ENCODE results near the gene IDS.

Gene IDS

DNA sequence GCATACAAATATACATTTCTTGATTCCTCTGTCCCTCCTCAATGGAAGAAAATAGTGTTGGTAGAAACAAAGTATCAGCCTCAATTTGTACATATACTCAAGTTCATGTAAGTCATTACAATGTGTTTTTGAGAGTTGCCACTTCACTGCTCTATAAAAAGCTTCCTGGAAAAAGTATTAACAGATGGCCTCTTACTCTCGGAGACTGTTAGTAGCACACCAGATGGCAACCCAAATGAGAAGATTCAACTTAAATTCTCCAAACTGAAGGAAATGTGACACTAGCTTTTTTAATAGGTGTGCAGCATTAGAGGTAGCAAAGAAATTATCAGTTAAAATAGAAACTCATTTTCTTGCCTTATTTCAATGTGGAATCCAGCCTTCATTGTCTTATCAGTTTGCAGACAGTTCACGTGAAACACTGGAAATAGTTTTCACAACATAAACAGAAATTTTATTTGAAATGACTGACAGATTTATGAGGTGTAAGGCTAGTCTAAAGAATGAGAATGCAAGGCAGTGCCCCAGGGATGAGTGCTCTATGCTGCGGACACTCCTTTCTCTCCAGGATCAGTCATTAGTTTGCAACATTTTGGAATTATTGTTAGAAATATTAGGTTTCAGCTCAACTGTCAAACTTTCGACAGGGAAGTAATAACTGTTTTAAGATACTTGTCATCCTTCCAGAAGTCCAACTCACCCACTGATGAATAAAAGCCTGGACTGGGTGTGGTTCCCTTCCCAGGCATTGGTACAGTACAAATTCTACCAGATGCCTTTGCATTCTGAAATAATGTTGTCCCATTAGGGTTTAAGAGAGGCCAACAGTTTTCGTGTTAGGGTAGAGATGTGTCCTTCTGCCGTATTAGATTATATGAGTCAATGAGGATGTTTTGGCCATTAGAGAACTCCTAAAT lies 50.9 kb downstream of the IDS start:
- no peak for TF ChIP-seq YY1 (IDR thresholded peaks at IDR 0.05; ENCODE audit: low read depth)

DNA sequence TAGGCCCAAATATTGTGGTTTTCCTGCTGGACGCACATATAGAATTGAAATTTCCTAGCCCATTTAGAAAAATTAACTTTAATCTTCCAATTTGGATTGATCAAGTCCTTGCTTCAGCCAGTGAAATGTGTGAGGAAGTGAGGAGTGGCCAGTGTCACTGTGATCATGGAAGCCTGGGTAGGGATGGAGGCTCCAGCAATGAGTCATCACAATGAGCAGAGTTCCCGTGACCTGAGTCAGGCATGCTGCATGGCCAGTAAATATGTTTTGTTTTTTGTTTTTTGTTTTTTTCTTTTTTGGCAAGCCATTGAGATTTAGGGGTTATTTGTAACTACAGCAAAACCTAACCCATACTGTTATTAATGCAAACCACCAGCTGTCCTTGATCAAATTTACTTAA lies 52.1 kb downstream of the IDS start:
- TF ChIP-seq YY1 (IDR thresholded peaks at IDR 0.05; ENCODE audit: low read depth) (no peak), CEBPB (IDR thresholded peaks at IDR 0.05) (no peak), NFIC (IDR thresholded peaks at IDR 0.05) (no peak), EGR1 (IDR thresholded peaks at IDR 0.05) (no peak), EP300 (IDR thresholded peaks at IDR 0.05; ENCODE audit: borderline replicate concordance) (no peak)
- TF ChIP-seq, protein P1, sequence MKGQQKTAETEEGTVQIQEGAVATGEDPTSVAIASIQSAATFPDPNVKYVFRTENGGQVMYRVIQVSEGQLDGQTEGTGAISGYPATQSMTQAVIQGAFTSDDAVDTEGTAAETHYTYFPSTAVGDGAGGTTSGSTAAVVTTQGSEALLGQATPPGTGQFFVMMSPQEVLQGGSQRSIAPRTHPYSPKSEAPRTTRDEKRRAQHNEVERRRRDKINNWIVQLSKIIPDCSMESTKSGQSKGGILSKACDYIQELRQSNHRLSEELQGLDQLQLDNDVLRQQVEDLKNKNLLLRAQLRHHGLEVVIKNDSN (IDR thresholded peaks at IDR 0.05) = no peak

DNA sequence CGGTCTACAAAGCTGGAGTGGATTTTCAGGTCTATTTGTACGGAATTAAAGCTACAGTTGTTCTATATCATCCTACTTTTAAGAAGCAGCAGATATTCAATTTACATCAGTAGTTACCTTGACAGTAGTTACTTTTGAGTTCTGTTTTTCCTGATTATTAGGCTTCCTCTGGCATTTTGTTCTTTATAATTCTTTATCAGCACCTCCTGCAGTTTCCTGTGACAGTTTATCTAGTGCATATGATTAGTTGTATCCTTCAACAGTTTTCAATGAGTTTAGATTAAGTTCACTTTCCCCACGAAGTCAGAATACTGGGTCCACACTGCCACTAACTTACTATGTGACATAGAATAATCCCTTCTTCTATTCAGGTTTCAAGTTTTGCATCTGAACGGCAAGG lies 71.7 kb downstream of the IDS start:
- TF ChIP-seq EP300 (IDR thresholded peaks at IDR 0.05; ENCODE audit: borderline replicate concordance) = no peak

DNA sequence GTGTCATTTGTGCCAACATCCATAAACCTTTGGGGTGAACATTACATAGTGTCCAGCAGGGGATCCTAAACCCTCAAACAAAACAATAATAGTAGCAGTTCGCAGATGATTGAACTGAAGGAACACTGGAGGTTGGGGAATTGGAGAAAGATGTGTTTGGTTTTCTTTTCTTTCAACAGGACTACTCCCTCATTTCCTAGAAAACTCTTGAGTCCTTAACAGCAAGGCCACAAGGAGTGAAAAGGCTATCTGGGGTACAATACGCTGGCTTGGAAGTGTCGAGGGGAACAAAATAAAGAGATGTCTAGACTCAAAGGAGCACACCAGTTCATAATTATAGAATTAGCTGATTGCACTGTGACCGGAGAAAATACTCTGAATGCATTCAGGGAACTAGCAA lies 72.1 kb downstream of the IDS start:
- TF ChIP-seq FOXM1 (IDR thresholded peaks at IDR 0.05; ENCODE audit: borderline replicate concordance, low read depth) (no peak), TCF12 (IDR thresholded peaks at IDR 0.05; ENCODE audit: low read depth) (no peak), ZBTB7A (IDR thresholded peaks at IDR 0.05; ENCODE audit: low read depth) (no peak), EGR1 (IDR thresholded peaks at IDR 0.05) (no peak), RAD21 (IDR thresholded peaks at IDR 0.05; ENCODE audit: low read depth) (no peak), CEBPB (IDR thresholded peaks at IDR 0.05) (no peak), TAF1 (IDR thresholded peaks at IDR 0.05; ENCODE audit: low read depth) (no peak), EP300 (IDR thresholded peaks at IDR 0.05; ENCODE audit: borderline replicate concordance) (no peak), TEAD4 (IDR thresholded peaks at IDR 0.05) (no peak), NFIC (IDR thresholded peaks at IDR 0.05) (no peak), CREB1 (IDR thresholded peaks at IDR 0.05; ENCODE audit: low read depth) (no peak), YY1 (IDR thresholded peaks at IDR 0.05; ENCODE audit: low read depth) (no peak)
- TF ChIP-seq, protein P2, sequence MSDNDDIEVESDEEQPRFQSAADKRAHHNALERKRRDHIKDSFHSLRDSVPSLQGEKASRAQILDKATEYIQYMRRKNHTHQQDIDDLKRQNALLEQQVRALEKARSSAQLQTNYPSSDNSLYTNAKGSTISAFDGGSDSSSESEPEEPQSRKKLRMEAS (IDR thresholded peaks at IDR 0.05) = no peak
- TF ChIP-seq, protein P3, sequence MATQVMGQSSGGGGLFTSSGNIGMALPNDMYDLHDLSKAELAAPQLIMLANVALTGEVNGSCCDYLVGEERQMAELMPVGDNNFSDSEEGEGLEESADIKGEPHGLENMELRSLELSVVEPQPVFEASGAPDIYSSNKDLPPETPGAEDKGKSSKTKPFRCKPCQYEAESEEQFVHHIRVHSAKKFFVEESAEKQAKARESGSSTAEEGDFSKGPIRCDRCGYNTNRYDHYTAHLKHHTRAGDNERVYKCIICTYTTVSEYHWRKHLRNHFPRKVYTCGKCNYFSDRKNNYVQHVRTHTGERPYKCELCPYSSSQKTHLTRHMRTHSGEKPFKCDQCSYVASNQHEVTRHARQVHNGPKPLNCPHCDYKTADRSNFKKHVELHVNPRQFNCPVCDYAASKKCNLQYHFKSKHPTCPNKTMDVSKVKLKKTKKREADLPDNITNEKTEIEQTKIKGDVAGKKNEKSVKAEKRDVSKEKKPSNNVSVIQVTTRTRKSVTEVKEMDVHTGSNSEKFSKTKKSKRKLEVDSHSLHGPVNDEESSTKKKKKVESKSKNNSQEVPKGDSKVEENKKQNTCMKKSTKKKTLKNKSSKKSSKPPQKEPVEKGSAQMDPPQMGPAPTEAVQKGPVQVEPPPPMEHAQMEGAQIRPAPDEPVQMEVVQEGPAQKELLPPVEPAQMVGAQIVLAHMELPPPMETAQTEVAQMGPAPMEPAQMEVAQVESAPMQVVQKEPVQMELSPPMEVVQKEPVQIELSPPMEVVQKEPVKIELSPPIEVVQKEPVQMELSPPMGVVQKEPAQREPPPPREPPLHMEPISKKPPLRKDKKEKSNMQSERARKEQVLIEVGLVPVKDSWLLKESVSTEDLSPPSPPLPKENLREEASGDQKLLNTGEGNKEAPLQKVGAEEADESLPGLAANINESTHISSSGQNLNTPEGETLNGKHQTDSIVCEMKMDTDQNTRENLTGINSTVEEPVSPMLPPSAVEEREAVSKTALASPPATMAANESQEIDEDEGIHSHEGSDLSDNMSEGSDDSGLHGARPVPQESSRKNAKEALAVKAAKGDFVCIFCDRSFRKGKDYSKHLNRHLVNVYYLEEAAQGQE (IDR thresholded peaks at IDR 0.05; ENCODE audit: low read depth) = no peak
- TF ChIP-seq, protein P1 (IDR thresholded peaks at IDR 0.05) = no peak

Measured in Ishikawa (cell line).